Measurements from ENCODE around the gene PTPRK. TPM values are rescaled to one million over a fixed set of nuclear protein-coding genes. Genes with fewer than 3 reads are reported as not detected.

Gene PTPRK
- total RNA-seq, 1 donor = 70.2 TPM

DNA sequence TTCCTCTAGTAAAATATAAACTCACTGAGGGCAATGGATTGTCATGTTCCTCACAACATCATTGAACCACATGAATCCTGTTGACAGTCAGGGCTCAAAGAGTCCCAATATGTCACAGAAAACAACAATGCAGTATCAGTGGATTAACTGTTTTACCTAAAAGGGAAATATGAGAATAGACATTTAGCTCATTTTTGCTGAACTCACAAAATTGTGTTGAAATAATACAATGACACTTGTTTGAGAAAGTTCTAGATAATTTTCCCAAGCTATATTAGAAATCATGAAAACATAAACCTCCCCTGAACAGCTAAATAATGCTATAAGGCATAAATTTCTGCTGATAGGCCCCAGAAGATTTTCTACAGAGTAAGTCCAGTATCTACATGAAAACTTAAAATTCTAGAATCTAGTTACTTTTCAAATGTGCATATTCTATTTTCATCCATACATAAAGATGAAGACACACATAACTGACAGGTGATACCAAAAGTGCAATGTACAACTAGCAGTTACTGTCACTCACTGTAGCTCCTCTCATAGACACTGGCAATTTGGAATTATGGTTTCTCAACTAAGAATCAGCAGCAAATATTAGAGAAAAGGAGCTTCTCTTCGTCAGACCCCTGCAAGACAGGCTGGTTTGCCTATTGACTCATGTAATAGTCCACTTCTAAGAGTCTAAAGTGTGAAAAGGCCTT lies 269.9 kb downstream of the PTPRK start:
- no peak overlapping the region for H3K4me3 ChIP-seq (ENCODE audit: low read depth, low read length)
- DNase-seq (ENCODE audit: low read depth) = no peak
- no peak for TF ChIP-seq CTCF (IDR thresholded peaks at IDR 0.05; ENCODE audit: insufficient read depth, low read length)

GRCh38 chr6:128249429-128249828 lies 271.0 kb downstream of the PTPRK start:
- no peak for TF ChIP-seq CTCF (IDR thresholded peaks at IDR 0.05; ENCODE audit: insufficient read depth, low read length)
- H3K4me3 ChIP-seq (ENCODE audit: low read depth, low read length) = no peak overlapping the region
- DNase-seq (ENCODE audit: low read depth) = no peak

DNA sequence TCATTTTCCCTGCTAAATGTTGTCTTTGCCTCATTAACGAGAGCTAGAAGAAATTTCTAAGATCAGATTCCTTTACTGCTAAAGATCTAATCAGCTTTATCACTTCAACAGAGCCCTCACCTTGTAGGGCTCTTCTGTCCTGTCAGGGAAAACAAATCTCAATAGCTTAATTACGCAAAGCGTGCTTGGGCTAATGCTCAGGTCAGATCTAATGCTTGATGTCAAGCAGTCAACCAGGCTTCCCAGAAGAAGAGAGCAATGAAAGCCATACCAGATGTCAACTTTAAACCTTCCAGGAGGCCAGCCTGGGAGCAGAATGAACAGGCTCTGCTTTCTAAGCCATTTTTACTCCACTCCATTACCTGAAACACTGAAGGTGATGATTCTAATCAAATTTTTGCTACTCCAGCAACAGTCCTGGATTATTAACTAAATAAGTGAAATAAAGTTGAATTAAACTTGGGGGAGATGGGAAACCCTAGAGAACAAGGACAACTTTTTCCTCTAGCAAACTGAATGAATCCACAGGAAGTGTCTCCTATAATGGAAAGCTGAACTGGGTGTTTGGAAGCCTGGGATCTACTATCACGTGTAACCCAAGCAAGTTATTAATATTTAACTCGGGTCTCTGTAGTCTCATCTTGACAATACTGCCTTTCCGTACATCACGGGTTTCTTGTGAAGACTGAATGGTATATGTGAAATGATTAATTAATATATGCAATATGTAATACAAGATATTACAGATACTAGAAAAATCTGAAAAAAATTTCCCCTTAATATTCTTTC lies 273.7 kb downstream of the PTPRK start:
- no peak overlapping the region for H3K4me3 ChIP-seq (ENCODE audit: low read depth, low read length)
- no peak for DNase-seq (ENCODE audit: low read depth)
- TF ChIP-seq CTCF (IDR thresholded peaks at IDR 0.05; ENCODE audit: insufficient read depth, low read length) = no peak

DNA sequence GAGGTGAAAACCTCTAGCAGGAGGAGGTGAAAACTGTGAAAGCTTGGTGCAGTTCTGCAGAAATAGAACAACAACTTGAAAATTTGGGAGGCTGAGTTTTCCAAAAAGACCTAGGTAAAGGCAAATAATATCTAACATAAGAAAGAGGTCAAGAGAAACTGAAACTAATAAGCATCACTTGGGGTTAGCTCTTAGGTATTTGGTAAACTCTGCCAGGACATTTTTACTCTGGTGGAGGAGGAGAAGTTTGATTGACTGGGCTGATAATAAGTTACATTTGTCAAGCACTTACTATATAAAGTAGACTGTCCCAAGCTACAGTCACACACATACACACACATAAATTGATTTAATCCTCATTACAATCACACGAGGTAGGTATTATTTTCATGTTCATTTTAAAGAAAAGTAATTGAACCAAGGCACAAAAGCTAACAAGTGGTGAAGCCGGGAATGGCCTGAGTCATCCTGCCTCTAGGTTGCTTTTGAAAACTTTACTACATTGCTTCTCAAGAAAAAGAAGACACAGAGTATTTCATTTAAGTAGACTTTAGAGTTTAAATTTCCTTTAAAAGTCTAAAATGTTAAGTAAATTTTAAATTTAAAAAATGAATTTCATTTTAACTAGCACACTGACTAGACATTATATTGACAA lies 275.5 kb downstream of the PTPRK start:
- TF ChIP-seq CTCF (IDR thresholded peaks at IDR 0.05; ENCODE audit: insufficient read depth, low read length) = no peak
- peak; percentile 21 for DNase-seq (ENCODE audit: low read depth)
- no peak overlapping the region for H3K4me3 ChIP-seq (ENCODE audit: low read depth, low read length)

DNA sequence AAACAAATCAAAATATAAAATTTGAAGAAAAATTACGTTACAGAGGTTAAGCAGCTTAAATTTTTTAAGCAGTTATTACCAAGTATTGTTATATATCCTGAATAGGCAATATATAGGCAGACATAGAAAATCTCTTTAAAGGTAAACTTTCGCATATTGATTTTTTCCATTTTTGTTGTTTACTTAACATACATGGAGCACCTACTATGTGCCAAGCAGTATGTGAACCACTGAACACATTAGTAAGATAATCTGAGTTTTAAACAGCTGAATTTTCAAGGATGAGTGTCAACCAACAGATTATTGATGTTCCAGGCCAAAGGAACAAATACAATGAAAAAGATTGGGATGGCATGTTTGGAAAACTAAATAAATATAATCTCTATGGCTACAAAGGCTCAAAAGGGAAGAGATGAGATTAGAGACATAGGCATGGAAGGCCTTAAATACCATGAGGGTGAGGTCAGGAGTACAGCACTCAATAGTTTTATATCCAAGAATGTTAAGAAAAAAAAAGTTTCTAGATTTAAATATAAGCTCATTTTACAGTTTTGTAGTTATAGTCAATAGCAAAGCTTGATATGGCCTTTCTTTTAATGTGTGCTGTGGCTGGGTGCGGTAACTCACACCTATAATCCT lies 277.5 kb downstream of the PTPRK start:
- no peak for TF ChIP-seq CTCF (IDR thresholded peaks at IDR 0.05; ENCODE audit: insufficient read depth, low read length)
- no peak overlapping the region for H3K4me3 ChIP-seq (ENCODE audit: low read depth, low read length)
- peak; percentile 75 for DNase-seq (ENCODE audit: low read depth)

DNA sequence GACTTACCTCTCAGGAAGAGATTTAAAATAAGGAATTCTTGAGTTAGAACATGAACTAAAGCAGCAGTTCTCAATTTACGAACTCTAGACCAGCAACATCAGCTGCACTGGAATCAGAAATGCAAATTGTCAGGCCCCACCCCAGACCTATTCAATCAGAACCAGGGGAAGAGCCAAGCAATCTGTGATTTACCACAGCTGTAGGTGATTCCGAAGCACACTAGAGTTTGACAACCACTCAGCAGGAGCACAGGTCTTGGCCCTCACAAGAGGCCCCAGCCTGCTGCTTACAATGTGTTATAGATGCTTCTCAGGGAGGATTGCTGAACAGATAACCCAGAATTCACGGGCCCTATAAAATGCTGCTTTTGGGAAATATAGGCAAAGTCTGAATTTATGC lies 279.2 kb downstream of the PTPRK start:
- no peak for DNase-seq (ENCODE audit: low read depth)
- TF ChIP-seq CTCF (IDR thresholded peaks at IDR 0.05; ENCODE audit: insufficient read depth, low read length) = no peak

More for the DNA sequence above, 279.2 kb downstream of the PTPRK start:
- H3K4me3 ChIP-seq (ENCODE audit: low read depth, low read length) = no peak overlapping the region
